C1 segment of cervical spinal cord (tissue), 14 donors: ENCODE measurements around the gene PSMG4.

Experiments used
- DNase-seq, 14 donors: peaks; one replicate each; lab custom pipeline; 2025; lab: John Stamatoyannopoulos, UW

The PSMG4 gene

GRCh38 chr6:3258720-3259490, at the start of gene PSMG4:
Gene PSMG4, plus strand, starts transcription at chr6:3258947. Its CDS starts 76 bp downstream, at chr6:3259023.
- DNase-seq: peak; percentile 55 to 94 (median 88)

GRCh38 chr6:3209114-3210023, 49.4 kb upstream of the PSMG4 start:
- DNase-seq: peak in 1 of 14 donors; percentile 10

GRCh38 chr6:3210024-3210610, 48.6 kb upstream of the PSMG4 start:
- DNase-seq: no peak

- peak in 12 of 14 donors; percentile 17 to 88 (median 72) for DNase-seq
These were observed 47.1 kb upstream of the PSMG4 start for GRCh38 chr6:3211681-3212080.

GRCh38 chr6:3212261-3212660, 46.5 kb upstream of the PSMG4 start:
- DNase-seq: no peak

GRCh38 chr6:3213334-3213695, 45.4 kb upstream of the PSMG4 start:
- no peak for DNase-seq

- DNase-seq: no peak
These were observed 43.8 kb upstream of the PSMG4 start for GRCh38 chr6:3214898-3215297.

- no peak for DNase-seq
These were observed 41.5 kb upstream of the PSMG4 start for GRCh38 chr6:3217286-3217685.

GRCh38 chr6:3218266-3218665, 40.5 kb upstream of the PSMG4 start:
- DNase-seq: no peak

GRCh38 chr6:3220366-3220765, 38.4 kb upstream of the PSMG4 start:
- no peak for DNase-seq

- DNase-seq: no peak
These were observed 37.2 kb upstream of the PSMG4 start for GRCh38 chr6:3221578-3221977.

- no peak for DNase-seq
These were observed 36.2 kb upstream of the PSMG4 start for GRCh38 chr6:3222506-3223038.

- no peak for DNase-seq
These were observed 32.7 kb upstream of the PSMG4 start for GRCh38 chr6:3226042-3226441.

GRCh38 chr6:3226481-3227362, 32.0 kb upstream of the PSMG4 start:
- DNase-seq: peak in 6 of 14 donors; percentile 22 to 70 (median 57)

- DNase-seq: peak in 13 of 14 donors; percentile 23 to 92 (median 70)
These were observed 31.2 kb upstream of the PSMG4 start, which contains the start of gene TUBB2B for GRCh38 chr6:3227363-3228045. Gene TUBB2B, minus strand, starts transcription at chr6:3227653. Its CDS starts 110 bp downstream, at chr6:3227543.

GRCh38 chr6:3228046-3228671, 30.6 kb upstream of the PSMG4 start:
- DNase-seq: peak in 11 of 14 donors; percentile 23 to 84 (median 62)

- DNase-seq: peak in 6 of 14 donors; percentile 31 to 77 (median 54)
These were observed 29.8 kb upstream of the PSMG4 start for GRCh38 chr6:3228771-3229565.

- DNase-seq: peak in 9 of 14 donors; percentile 27 to 79 (median 50)
These were observed 29.1 kb upstream of the PSMG4 start for GRCh38 chr6:3229566-3230178.
